Glutamatergic neuron (in vitro differentiated cells): ENCODE measurements around the gene ATF6. TPM values are rescaled to one million over a fixed set of nuclear protein-coding genes. Genes with fewer than 3 reads are reported as not detected.

Experiments used
- DNase-seq: peaks from one replicate; pipeline ENCODE4 v3.0.0; 2022
- H3K27ac Mint-ChIP-seq: one replicate; pipeline ENCODE4 v1.8.0; 2020; ENCODE audit warnings: mild to moderate bottlenecking, mixed read lengths, inconsistent platforms; ENCODE audit not compliant: unreplicated experiment
- H3K27me3 Mint-ChIP-seq: one replicate; pipeline ENCODE4 v1.8.0; 2020; ENCODE audit warnings: mild to moderate bottlenecking, moderate library complexity, mixed read lengths, inconsistent platforms; ENCODE audit not compliant: unreplicated experiment
- H3K36me3 Mint-ChIP-seq: one replicate; pipeline ENCODE4 v1.8.0; 2020; ENCODE audit warnings: mild to moderate bottlenecking, mixed read lengths, inconsistent platforms; ENCODE audit not compliant: unreplicated experiment
- H3K4me1 Mint-ChIP-seq: one replicate; pipeline ENCODE4 v1.8.0; 2020; ENCODE audit warnings: mild to moderate bottlenecking, low read depth, mixed read lengths, inconsistent platforms; ENCODE audit not compliant: unreplicated experiment
- H3K4me3 Mint-ChIP-seq: one replicate; pipeline ENCODE4 v1.8.0; 2020; ENCODE audit warnings: mild to moderate bottlenecking, mixed read lengths, inconsistent platforms; ENCODE audit not compliant: unreplicated experiment
- H3K9me3 Mint-ChIP-seq: one replicate; pipeline ENCODE4 v1.8.0; 2020; ENCODE audit warnings: mild to moderate bottlenecking, moderate library complexity, mixed read lengths, inconsistent platforms; ENCODE audit not compliant: unreplicated experiment
- total RNA-seq: library from RNA; stranded (reverse); fragmentation: NEBNext Ultra II Directional; extraction: Animal tissue kit (Norgen Biotek cat#: 25700); gene quantifications from one replicate; pipeline ENCODE4 v1.2.1, GENCODE V29; 2021; ENCODE audit not compliant: unreplicated experiment
- TF ChIP-seq, protein P1 (sequence below): fragments of 200-600 bp; sonication (generic); IDR thresholded peaks from one replicate; pipeline ENCODE4 v1.5.0; 2021; ENCODE audit not compliant: partially characterized antibody, unreplicated experiment

ATF6 gene
- total RNA-seq, 1 donor from 2014 or later = 29.3 TPM

DNA sequence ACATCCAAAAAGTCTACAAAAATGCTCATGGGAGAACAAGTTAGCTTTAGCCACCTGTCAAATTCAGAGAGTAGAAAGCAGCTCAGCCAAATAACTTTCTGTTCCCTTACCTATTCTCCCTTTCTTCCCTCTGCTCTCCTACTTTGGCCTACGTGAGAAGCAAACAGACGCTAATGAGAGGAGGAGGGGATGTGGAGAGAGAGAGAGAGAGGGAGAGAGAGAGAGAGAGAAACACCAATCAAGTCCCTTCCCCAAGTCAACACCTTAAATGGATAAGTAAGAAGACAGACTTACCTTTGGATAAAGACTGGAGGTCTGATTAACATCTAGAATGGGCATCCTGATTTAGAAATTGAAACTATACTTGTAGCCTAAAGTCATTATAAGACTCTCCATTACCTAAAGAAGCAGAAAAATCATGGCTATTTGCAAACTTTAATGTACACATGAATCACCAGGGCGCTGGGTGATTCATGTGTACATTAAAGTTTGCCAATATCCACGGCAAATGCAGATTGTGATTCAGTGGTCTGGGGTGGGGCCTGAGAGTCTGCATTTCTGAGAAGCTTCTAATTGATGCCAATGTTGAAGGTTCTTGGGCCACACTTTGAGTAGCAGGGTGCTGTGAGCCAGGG, 29.7 kb upstream of the ATF6 start:
- Mint-ChIP-seq H3K4me1 (no peaks in the 10 kb centered on the region), H3K4me3 (no peak overlapping the region), H3K27me3 (peaks cover 1% of the 10 kb centered on the region), H3K27ac (no peak overlapping the region), H3K36me3 (no peaks in the 10 kb centered on the region), H3K9me3 (no peaks in the 10 kb centered on the region)
- TF ChIP-seq, protein P1, sequence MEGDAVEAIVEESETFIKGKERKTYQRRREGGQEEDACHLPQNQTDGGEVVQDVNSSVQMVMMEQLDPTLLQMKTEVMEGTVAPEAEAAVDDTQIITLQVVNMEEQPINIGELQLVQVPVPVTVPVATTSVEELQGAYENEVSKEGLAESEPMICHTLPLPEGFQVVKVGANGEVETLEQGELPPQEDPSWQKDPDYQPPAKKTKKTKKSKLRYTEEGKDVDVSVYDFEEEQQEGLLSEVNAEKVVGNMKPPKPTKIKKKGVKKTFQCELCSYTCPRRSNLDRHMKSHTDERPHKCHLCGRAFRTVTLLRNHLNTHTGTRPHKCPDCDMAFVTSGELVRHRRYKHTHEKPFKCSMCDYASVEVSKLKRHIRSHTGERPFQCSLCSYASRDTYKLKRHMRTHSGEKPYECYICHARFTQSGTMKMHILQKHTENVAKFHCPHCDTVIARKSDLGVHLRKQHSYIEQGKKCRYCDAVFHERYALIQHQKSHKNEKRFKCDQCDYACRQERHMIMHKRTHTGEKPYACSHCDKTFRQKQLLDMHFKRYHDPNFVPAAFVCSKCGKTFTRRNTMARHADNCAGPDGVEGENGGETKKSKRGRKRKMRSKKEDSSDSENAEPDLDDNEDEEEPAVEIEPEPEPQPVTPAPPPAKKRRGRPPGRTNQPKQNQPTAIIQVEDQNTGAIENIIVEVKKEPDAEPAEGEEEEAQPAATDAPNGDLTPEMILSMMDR = no peak
- no peak for DNase-seq

DNA sequence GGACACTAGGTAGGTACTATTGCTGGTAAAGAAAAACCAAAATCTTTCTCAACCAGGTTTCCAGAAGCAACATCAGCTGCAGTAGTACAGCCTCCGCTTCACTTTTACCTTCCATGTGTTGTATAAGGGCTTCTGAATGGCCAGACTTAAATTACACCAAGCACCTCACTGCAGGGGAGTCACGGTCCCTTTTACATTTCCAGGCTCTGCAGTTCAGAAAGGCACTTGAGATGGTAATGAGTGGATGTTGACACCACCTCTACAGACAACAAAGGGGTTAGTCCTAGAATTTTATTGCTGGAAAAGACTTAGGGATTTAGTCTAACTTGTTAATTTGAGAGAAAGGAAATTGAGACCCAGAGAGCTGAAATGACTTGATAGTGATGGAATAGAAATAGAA, 28.5 kb upstream of the ATF6 start:
- TF ChIP-seq, protein P1 = no peak
- H3K4me3 Mint-ChIP-seq = no peak overlapping the region
- no peak for DNase-seq
- H3K36me3 Mint-ChIP-seq = no peaks in the 10 kb centered on the region
- H3K9me3 Mint-ChIP-seq = no peaks in the 10 kb centered on the region
- no peaks in the 10 kb centered on the region for H3K4me1 Mint-ChIP-seq
- peaks cover 1% of the 10 kb centered on the region for H3K27me3 Mint-ChIP-seq
- H3K27ac Mint-ChIP-seq = no peak overlapping the region

DNA sequence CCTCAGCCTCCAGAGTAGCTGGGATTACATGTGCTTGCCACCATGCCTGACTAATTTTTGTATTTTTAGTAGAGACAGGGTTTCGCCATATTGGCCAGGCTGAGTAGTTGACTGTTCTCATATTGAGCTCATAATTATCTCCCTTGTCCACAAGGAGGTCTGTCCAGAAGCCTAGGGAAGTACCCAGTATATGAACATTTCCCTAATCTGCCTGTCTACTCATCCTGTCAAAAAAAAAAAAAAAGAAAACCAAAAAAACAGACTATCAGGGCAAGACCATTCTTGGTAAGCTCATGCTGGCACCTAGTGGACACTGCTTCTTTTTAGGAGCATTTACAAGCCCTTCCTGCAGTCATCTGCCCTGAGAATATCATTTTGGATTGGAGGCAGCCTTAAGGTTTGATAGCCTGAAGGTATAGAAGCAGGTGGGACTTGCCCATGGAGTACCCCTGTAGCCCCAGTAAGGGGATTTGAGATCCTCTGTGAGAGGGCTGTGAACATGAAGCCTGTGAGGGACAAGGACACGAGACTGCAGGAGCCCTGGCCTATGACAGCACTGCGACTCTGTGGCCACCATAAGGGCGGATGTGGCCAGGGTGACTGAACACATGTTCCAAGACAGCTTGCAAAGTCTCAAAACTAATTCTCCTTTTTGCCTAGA, 27.4 kb upstream of the ATF6 start:
- Mint-ChIP-seq H3K27me3 (peaks cover 1% of the 10 kb centered on the region), H3K9me3 (peaks cover under 1% of the 10 kb centered on the region), H3K27ac (no peak overlapping the region), H3K4me1 (no peaks in the 10 kb centered on the region), H3K4me3 (no peak overlapping the region), H3K36me3 (no peaks in the 10 kb centered on the region)
- DNase-seq = no peak
- TF ChIP-seq, protein P1 = peak; percentile 45

DNA sequence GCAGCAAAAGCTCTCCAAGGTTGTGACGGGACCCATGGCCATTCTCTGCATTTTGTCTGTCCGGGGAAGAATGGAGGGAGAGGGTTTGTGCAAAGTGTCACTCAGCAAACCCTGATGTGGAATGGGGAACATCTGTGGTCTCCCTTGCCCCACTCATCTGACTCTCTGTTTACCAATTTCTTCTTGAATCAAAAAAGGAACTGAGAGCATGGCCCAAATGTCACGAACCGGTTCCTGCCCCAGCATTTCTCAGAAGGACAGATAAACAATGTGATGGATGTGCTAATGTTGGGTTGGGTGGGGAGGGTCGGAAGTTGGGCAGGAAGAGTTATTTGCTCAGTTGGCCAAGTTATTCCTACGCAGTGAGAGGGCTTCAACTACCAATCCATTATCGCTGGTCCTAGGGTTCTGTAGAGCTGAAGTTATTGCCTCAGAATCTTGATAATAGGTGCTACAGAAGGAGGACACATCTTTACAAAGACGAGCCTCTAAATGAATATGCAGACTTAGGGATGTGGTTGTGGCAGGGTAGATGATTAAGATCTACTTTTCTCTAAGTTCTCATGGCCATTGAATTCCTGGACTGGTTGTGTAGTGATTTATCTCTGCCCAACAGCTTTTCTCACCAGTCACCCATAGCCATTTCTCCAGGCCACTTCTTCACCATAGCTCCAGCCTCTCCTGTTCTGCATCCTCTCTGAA, 26.1 kb upstream of the ATF6 start:
- H3K4me1 Mint-ChIP-seq = no peaks in the 10 kb centered on the region
- peaks cover 5% of the 10 kb centered on the region for H3K27me3 Mint-ChIP-seq
- no peak overlapping the region for H3K27ac Mint-ChIP-seq
- H3K4me3 Mint-ChIP-seq = no peak overlapping the region
- DNase-seq = no peak
- TF ChIP-seq, protein P1 = no peak
- H3K9me3 Mint-ChIP-seq = peaks cover 3% of the 10 kb centered on the region
- no peaks in the 10 kb centered on the region for H3K36me3 Mint-ChIP-seq

DNA sequence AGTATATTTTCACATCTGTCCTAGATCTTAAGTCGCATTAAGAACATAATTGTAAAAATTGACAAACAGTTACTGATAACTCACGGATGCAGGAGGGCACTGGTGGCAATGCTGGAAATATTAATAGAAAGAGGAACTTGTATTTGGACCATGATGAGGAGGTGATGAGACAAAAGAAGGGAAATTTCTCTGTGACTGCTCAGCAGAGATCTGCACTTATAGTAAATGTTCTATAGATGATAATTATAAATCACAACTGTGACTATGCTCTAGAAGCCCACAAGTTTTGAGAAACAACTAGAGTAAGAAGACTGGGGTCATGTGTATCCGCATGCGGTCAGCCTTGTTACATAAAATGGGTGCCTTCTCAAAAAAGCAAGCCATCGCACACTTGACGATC, 25.2 kb upstream of the ATF6 start:
- Mint-ChIP-seq H3K36me3 (no peaks in the 10 kb centered on the region), H3K27ac (no peak overlapping the region), H3K27me3 (peaks cover 5% of the 10 kb centered on the region), H3K4me3 (no peak overlapping the region), H3K9me3 (peaks cover 3% of the 10 kb centered on the region), H3K4me1 (no peaks in the 10 kb centered on the region)
- no peak for DNase-seq
- TF ChIP-seq, protein P1 = no peak
